ENCODE measurements around the gene NRXN3. TPM values are rescaled to one million over a fixed set of nuclear protein-coding genes. Genes with fewer than 3 reads are reported as not detected.

NRXN3 gene
- total RNA-seq, 2 donors from 2014 or later = 1.3 to 2.3 TPM

DNA sequence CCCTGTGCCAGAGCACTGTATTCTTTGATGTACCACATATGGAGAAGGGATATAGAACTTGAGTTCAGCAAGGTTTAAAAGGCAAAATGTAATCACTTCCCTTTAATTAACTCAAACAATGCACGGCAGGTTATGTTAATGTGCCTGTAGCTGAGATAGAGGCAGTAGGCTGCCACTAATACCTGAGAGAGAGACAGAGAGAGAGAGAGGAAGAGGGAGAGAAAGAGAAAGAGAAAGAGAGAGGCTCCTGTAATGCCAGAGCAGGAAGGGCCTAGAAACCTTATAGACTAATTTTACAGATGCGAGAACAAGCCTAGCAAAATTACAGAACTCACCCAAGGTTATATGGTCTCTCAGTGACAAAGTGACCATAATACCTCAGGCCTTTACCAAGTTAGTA lies 679.8 kb downstream of the NRXN3 start:
- TF ChIP-seq, protein P1, sequence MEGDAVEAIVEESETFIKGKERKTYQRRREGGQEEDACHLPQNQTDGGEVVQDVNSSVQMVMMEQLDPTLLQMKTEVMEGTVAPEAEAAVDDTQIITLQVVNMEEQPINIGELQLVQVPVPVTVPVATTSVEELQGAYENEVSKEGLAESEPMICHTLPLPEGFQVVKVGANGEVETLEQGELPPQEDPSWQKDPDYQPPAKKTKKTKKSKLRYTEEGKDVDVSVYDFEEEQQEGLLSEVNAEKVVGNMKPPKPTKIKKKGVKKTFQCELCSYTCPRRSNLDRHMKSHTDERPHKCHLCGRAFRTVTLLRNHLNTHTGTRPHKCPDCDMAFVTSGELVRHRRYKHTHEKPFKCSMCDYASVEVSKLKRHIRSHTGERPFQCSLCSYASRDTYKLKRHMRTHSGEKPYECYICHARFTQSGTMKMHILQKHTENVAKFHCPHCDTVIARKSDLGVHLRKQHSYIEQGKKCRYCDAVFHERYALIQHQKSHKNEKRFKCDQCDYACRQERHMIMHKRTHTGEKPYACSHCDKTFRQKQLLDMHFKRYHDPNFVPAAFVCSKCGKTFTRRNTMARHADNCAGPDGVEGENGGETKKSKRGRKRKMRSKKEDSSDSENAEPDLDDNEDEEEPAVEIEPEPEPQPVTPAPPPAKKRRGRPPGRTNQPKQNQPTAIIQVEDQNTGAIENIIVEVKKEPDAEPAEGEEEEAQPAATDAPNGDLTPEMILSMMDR (IDR thresholded peaks at IDR 0.05) = no peak
- TF ChIP-seq POLR2A (IDR thresholded peaks at IDR 0.05) = no peak
- no peaks in the 10 kb centered on the region for H3K4me1 ChIP-seq
- 72 to 74% methylated on average over 2 of the region's 2 CpGs for WGBS, 2 donors
- no peak for DNase-seq
- ATAC-seq = no peak
- intact Hi-C loops (cut with DNase I) = no loop called here
- H3K27me3 ChIP-seq = no peaks in the 10 kb centered on the region
- H3K27ac ChIP-seq = no peak overlapping the region
- no peaks in the 10 kb centered on the region for H3K9me3 ChIP-seq
- H3K4me3 ChIP-seq = no peak overlapping the region
- H3K36me3 ChIP-seq (replicated peaks in 1 of 2; ENCODE audit: insufficient read depth in 1 of 2, low read depth in 2 of 2) = no peaks in the 10 kb centered on the region

DNA sequence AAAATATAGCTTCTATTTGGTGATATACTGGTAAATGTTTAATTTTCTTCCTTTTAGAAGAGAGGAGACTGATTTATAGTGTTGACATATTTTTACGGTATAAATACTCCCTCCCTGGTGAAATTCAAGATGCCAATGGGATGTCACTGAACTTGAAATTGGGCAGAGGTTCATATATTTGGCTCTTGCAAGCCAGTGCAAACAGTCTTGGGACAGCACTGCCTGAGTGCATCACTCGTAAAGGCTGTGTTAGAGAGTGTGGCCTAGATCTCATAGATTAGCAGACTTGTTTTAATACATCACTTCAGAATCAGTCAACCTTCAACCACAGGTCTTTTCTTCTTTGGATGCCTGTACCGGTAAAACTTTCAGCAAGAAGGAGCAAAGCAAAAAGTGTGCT lies 681.0 kb downstream of the NRXN3 start:
- Histone ChIP-seq H3K36me3 (replicated peaks in 1 of 2; ENCODE audit: insufficient read depth in 1 of 2, low read depth in 2 of 2) (no peaks in the 10 kb centered on the region), H3K9me3 (no peaks in the 10 kb centered on the region), H3K27me3 (no peaks in the 10 kb centered on the region), H3K4me1 (no peaks in the 10 kb centered on the region), H3K4me3 (no peak overlapping the region), H3K27ac (no peak overlapping the region)
- ATAC-seq = no peak
- no peak for DNase-seq
- intact Hi-C loops (cut with DNase I) = no loop called here
- 55 to 60% methylated on average over 3 of the region's 3 CpGs for WGBS, 2 donors
- no peak for TF ChIP-seq POLR2A (IDR thresholded peaks at IDR 0.05)
- TF ChIP-seq, protein P1 (IDR thresholded peaks at IDR 0.05) = no peak

DNA sequence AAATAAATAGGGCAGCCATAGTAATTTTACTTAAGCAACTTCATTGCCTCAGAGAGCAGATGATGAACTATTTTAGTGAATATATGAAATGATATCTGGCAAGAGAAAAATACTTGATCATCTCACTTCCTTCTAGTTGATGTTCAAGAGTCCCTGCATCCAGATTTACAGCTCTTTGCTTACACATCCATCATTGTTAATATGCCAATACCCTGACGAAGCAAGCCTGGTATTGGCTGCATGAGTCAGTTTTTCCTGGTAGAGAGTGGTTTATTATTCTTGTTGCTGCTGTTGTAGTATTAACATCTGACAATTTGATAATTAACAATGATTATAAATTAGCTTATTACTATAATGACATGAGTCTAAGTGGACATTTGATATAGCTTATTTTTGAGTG lies 681.9 kb downstream of the NRXN3 start:
- no peaks in the 10 kb centered on the region for H3K9me3 ChIP-seq
- no peak overlapping the region for H3K27ac ChIP-seq
- H3K4me3 ChIP-seq = no peak overlapping the region
- H3K4me1 ChIP-seq = no peaks in the 10 kb centered on the region
- ATAC-seq (no peak), DNase-seq (no peak)
- TF ChIP-seq, protein P1 (IDR thresholded peaks at IDR 0.05) = no peak
- TF ChIP-seq POLR2A (IDR thresholded peaks at IDR 0.05) = no peak
- no peaks in the 10 kb centered on the region for H3K36me3 ChIP-seq (replicated peaks in 1 of 2; ENCODE audit: insufficient read depth in 1 of 2, low read depth in 2 of 2)
- 31 to 34% methylated on average over 1 of the region's 1 CpG for WGBS, 2 donors
- intact Hi-C loops (cut with DNase I) = no loop called here
- no peaks in the 10 kb centered on the region for H3K27me3 ChIP-seq

DNA sequence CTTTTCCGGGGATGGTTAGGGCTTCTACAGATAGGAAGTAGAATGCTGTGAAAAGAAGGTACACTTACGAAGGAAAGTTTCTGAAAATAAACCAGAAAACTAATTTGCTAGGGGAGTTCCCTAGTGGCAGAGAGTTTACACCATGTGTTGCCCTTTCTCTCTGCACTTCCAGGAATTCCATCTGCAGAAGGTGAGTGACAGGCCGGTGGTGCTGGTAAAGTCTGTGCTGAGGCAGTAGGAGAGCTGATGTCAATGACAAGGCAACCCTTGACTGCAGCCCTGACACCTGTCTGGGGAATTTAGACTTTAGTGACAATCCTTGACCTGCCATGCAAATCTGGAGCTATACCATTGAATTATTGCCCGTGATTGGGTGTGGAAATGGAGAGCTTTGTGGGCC lies 687.8 kb downstream of the NRXN3 start:
- 53 to 61% methylated on average over 4 of the region's 4 CpGs for WGBS, 2 donors
- TF ChIP-seq, protein P1 (IDR thresholded peaks at IDR 0.05) = no peak
- no peak for TF ChIP-seq POLR2A (IDR thresholded peaks at IDR 0.05)
- no peaks in the 10 kb centered on the region for H3K36me3 ChIP-seq (replicated peaks in 1 of 2; ENCODE audit: insufficient read depth in 1 of 2, low read depth in 2 of 2)
- no peak overlapping the region for H3K27ac ChIP-seq
- intact Hi-C loops (cut with DNase I) = no loop called here
- ATAC-seq = no peak
- no peaks in the 10 kb centered on the region for H3K27me3 ChIP-seq
- no peak overlapping the region for H3K4me3 ChIP-seq
- DNase-seq = no peak
- no peaks in the 10 kb centered on the region for H3K4me1 ChIP-seq
- no peaks in the 10 kb centered on the region for H3K9me3 ChIP-seq

DNA sequence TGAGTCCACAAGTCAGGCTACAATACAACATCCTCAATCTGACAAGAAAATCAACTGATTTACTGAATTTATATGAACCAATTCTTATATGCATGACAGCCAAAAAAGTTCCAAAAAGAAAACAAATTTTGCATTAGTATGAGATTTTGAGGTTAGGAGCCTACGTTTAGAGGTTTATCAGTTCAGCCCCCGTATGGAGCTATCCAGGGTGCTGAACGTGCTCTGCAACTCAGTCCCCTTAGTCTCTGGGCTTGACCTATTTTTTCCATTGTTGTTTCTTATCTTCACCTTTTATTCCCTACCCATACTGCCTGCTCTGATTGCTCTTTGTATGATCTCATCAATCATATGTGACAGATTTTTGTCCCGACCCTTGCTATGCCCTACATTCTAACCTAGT lies 693.0 kb downstream of the NRXN3 start:
- H3K27me3 ChIP-seq = no peaks in the 10 kb centered on the region
- H3K9me3 ChIP-seq = no peaks in the 10 kb centered on the region
- intact Hi-C loops (cut with DNase I) = no loop called here
- H3K4me3 ChIP-seq = no peak overlapping the region
- no peaks in the 10 kb centered on the region for H3K36me3 ChIP-seq (replicated peaks in 1 of 2; ENCODE audit: insufficient read depth in 1 of 2, low read depth in 2 of 2)
- no peak for ATAC-seq
- H3K4me1 ChIP-seq = no peaks in the 10 kb centered on the region
- TF ChIP-seq, protein P1 (IDR thresholded peaks at IDR 0.05) = no peak
- TF ChIP-seq POLR2A (IDR thresholded peaks at IDR 0.05) = no peak
- DNase-seq = peak in 2 of 4 donors; percentile 11 to 37
- H3K27ac ChIP-seq = no peak overlapping the region
- 0 to 1% methylated on average over 4 of the region's 4 CpGs for WGBS, 2 donors

All from body of pancreas (tissue), 4 donors.